Measurements from ENCODE around the gene LAD1.

The LAD1 gene

GRCh38 chr1:201391651-201392511 is 7.2 kb downstream of the LAD1 start:
- no peak for DNase-seq (ENCODE audit: low read depth)

GRCh38 chr1:201391225-201391624 is 7.9 kb downstream of the LAD1 start:
- no peak for DNase-seq (ENCODE audit: low read depth)

DNA sequence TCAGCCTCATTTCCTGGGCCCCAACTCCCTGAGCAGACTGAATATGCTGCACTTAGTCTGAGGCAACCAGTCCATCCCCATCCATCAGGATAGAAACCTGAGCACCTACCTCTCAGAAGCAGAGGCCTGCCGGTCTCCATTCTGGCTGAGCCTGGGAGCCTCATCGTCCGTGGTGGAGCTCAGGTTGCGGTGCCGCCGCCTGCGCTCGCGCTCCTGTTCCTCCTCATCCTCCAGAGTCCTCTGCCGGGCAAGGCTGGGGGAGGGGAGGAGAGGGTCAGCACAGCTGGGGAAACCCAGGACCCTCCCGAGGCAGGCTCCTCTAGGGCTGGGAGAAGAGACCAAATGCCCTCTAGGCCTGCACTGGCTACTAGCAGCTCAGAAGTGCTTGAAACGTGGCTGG is 10.1 kb downstream of the LAD1 start:
- no peak for DNase-seq (ENCODE audit: low read depth)

DNA sequence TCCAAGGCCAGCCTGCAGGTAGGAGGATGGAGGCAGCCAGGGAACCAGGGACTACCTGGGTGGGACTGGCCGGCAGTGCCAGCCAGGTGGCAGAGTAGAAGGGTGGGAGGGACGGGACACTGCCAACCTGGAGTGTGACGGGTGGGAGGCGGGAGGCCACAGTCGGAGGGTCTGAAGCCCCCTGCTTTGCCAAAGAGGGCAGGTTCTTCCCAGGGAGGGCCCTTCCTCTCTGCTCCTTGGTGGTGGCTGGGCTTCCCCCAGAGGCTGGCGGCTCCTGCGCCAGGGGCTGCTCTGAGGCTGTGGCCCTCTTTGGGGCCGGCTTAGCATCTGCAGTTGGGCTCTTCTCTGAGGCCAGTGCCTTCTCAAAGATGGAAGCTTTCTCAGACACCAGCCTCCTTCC is 12.9 kb downstream of the LAD1 start:
- DNase-seq (ENCODE audit: low read depth), result no peak

GRCh38 chr1:201385299-201385891 is 13.7 kb downstream of the LAD1 start:
- peak; percentile 21 for DNase-seq (ENCODE audit: low read depth)

DNA sequence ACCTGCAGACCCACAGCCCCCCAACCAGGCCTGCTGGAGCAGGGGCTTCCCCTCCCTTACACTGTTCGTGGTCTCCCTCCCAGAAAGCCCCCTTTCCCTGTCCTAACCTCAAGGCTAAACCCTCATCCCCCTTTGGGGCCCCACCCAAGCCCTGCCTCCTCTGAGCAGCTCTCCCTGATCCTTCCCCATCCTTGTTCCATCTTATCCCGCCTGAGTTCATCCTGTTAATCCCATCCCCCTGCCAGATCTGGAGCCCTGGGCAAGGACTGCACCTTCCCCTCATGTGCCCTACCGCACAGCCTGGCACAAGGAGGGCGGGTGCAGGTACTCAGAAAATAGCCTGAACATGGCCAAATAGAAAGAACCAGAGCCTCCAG is 14.7 kb downstream of the LAD1 start:
- no peak for DNase-seq (ENCODE audit: low read depth)

DNA sequence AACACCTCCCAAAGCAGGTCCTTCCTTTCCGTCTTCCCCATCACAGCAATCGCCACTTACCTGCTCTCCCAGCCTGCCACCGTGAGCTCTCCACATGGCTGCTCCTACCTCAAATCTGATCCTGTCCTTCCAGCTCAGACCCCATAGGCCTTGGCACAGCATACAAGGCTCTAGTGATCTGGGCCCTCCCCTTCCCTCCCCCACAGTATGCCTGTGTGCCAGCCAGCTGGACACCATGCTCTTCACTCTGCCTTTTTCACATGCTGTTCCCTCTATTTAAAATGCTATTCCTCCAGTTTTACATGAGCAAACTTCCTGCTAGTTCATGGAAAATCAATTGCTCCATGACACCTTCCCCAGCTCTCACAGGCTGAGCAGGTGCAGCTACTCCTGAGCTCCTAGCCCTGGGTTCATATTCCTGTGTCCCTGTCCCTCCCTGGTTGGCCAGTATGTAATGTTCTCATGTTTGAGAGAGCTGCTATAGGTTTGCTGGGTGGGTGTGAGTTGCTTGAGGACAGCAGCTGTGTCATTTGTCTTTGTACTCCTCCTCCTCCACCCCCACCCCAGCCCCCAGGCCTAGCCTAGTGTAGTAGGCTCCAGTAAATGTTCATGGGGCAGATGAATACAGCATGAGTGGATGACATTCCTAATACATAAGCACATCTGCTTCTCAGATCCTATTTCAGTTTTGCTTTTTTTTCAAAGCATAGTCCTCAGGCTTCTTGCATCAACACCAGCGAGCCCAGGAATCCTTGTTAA is 15.3 kb downstream of the LAD1 start:
- no peak for DNase-seq (ENCODE audit: low read depth)

GRCh38 chr1:201381130-201381529 is 18.0 kb downstream of the LAD1 start:
- no peak for DNase-seq (ENCODE audit: low read depth)

GRCh38 chr1:201379733-201380242 is 19.3 kb downstream of the LAD1 start:
- DNase-seq (ENCODE audit: low read depth), result no peak

GRCh38 chr1:201378804-201379203 is 20.3 kb downstream of the LAD1 start:
- no peak for DNase-seq (ENCODE audit: low read depth)

DNA sequence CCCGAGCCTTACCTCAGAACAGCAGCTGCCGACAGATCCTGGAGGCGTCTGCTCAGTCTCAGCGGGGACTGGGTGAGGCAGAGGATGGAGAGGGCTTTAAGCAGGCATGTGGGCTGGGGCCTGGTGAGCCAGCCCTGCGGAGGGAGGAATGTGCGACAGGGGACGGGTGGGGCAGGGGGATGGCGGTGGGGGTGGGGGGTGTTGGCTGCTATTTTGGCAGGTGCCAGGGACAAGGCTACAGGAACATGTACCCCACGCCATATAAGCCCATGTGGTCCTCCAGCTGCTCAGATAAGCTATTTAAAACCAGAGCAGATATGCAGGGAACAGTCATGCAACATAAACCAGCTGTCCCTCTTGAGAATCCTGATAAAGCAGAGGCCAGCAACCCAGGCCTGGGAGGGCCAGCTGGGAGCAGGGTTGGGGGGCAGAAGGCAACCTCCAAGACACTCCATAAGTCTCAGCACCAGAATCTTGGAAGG is 21.5 kb downstream of the LAD1 start, which contains the start of gene TNNT2:
TSS of gene TNNT2 (minus strand) at position 70 of the 482 bp plus-strand sequence. CDS start 4,426 bp downstream, outside the sequence.
- no peak for DNase-seq (ENCODE audit: low read depth)

DNA sequence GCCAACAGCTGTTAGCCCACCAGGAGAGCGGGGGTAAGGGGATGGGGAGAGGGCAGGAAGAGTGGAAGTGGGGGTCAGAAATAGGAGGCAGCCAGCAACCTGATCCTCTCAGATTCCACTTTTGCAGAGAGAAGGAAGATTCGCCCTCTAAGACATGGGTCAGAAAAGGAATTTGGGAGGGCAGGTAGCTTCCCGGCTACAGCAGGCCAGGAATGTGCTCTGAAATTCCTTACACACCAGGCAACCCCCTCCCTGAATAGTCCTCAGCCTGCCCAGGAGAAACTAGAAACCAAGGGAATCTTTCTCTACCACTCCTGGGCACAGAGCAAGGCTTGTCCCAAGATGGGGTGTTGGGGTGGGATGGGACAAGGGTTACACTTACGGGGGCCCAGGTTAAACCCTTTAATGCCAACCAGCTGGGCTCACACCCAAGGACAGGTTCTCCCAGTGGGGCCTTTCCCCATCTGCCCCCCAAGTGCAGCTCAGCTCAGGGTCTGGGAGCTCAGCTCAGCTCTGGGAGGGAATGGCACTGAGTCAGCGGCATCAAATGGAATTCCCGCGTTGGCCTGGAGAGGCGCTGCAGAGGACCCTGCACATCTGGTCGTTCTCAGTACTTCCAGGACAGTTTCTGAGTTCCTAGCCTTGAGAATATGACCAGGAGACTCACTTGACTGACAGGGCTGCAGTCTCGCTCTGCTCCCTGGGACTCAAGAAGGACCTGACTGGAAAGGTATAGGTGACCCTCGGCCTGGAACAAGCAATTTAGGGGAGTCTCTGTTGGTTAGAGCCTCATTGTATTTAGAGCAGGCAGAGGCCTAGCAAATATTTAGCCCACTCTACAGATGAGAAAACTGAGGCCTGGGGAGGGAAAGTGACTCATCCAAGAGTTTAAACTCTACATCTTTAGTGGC is 22.4 kb downstream of the LAD1 start:
- no peak for DNase-seq (ENCODE audit: low read depth)

GRCh38 chr1:201376107-201376463 is 23.0 kb downstream of the LAD1 start:
- no peak for DNase-seq (ENCODE audit: low read depth)

- no peak for DNase-seq (ENCODE audit: low read depth)
These were observed 24.0 kb downstream of the LAD1 start for GRCh38 chr1:201375169-201375568.

- no peak for DNase-seq (ENCODE audit: low read depth)
These were observed 24.8 kb downstream of the LAD1 start for GRCh38 chr1:201374364-201374763.

- no peak for DNase-seq (ENCODE audit: low read depth)
These were observed 27.3 kb downstream of the LAD1 start for GRCh38 chr1:201371792-201372191.

DNA sequence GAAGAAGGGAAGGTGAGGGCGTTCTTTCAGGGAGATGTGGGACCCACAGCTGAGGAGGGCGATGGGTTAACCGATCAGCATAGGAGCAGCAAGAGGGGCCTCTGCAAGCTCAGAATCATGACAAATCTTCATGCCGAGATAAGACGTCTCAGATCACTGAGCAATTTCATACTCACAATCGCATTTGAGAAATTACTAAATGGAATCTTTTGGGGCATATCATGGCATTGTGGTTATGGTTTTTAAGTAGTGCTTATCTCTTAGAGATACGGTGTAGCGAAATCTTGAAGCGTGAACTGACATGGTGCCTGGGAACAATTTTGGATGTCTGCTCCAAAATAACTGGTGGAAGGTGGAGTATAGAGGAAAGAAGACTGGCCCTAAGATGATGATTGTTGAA is 27.8 kb downstream of the LAD1 start:
- DNase-seq (ENCODE audit: low read depth), result no peak

DNA sequence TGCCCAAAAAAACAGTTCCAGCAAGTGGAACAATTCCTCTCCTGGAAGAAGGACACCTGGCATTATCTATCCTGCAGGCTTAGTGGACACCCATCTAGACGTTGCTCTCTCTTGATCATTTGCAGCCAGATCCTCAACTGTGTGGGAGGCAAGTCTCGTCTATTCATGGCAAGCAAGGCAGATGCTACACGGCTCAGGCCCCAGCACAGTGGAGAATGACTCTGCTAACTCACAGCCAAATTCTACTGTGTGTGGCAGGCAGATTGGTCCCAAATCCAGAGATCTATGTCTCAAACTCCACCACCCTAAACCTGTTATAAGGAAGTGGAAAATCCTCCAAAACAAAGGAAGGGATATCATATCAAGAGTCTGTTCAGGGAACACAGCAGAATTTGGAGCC is 28.6 kb downstream of the LAD1 start:
- no peak for DNase-seq (ENCODE audit: low read depth)

DNA sequence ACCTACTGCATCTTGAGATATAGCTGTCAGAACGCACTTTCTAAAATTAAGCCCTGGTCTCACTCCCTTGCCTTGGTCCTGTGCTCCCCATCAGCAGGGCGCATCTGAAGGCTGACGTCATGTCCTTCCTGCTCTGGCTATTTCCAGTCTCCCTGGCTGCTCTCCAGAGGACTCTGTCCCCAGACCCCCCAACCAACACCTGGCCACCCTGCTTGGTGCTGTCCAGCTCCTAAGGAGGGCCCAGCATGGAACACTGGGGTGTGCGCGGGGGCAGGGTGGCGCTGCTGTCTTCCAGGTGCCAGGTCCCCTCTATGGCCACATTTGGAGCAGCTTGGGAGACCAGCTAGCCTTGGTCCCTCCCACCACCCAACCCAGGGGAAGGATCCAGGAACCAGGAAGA is 29.9 kb downstream of the LAD1 start:
- DNase-seq (ENCODE audit: low read depth), result no peak

DNA sequence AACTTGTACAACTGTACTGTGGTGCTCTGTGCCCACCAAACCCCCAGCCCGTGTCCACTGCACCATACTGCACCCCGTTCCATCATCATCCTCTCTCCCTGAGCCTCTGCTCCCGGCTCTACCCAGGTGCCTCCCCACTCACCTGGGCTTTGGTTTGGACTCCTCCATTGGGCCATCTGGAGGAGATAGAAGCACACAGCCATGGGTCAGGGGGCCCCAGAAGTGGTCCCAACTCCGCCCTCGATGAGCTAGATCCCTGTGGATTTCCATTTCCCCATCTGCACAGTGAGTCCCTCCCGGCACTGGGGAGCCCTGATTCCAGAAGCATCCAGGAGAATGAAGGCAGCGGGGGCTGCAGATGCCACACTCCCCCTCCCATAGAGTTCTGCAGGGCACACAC is 32.4 kb downstream of the LAD1 start:
- DNase-seq (ENCODE audit: low read depth), result no peak

DNA sequence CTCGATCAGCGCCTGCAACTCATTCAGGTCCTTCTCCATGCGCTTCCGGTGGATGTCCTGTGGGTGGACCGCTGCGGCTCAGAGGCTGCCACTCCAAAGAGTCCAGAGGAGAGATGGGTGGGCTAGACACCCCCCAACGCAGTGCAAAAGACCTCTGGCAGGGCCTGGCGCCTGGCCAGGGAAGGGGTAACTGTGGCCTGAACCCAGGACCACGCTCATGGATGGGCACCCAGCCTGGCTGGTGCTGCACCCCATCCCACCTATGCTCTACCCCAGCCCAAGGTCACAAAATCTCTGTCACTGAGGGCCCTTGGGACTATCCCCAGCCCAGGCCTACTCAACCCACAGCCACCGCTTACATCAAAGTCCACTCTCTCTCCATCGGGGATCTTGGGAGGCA is 33.9 kb downstream of the LAD1 start:
- DNase-seq (ENCODE audit: low read depth), result no peak

DNA sequence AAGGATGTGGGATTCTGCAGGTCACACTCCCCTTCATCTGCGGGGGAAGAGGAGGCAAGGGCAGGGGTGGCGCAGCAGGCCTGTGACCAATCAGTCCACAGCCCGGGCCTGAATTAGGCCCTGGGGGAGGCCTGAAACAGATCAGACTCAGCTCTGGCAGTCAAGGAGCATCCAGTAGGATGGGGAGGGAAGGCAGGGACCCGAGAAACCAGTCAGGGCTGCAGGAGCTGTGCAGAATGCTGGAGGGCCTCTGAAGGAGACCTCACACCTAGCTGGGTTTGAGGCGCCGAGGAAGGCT is 34.4 kb downstream of the LAD1 start:
- DNase-seq (ENCODE audit: low read depth), result no peak
